Prostate gland (tissue), 2 donors: Measurements from ENCODE around the gene WDR12. TPM values are rescaled to one million over a fixed set of nuclear protein-coding genes. Genes with fewer than 3 reads are reported as not detected.
"Not testable (repeated sequence)": the region's sequence is repeated elsewhere in the genome, so short reads cannot be mapped to it uniquely, and the experiment has no call there.

Source experiments
- DNase-seq: peaks from one replicate; pipeline ENCODE4 v3.0.0-alpha.2; 2019; ENCODE audit warnings: low spot score
- H3K27ac ChIP-seq, 2 donors: fragments of 200-600 bp; sonication (generic); 2 replicates each; pipeline ENCODE4 v1.5.1; 2017 to 2019
- H3K27me3 ChIP-seq: fragments of 200-600 bp; sonication (generic); replicated peaks from 2 replicates; pipeline ENCODE4 v1.5.1; 2019; ENCODE audit not compliant: insufficient read depth
- H3K36me3 ChIP-seq, 2 donors: fragments of 200-600 bp; sonication (generic); 1 replicate in 1 of 2; 2 replicates in 1 of 2; pipeline versions ENCODE4 v1.5.1 to v1.8.1; 2017 to 2019
- H3K4me1 ChIP-seq: fragments of 200-600 bp; sonication (generic); replicated peaks from 2 replicates; pipeline ENCODE4 v1.5.1; 2019
- H3K4me3 ChIP-seq, 2 donors: fragments of 200-600 bp; sonication (generic); 2 replicates each; pipeline ENCODE4 v1.5.1; 2017 to 2019
- H3K9me3 ChIP-seq: fragments of 200-600 bp; sonication (generic); 2 replicates; pipeline ENCODE4 v1.5.1; 2017
- POLR2A ChIP-seq: fragments of 450-650 bp; IDR thresholded peaks from one replicate; pipeline ENCODE4 v1.6.1; 2016; ENCODE audit warnings: antibody characterized with exemption, mild to moderate bottlenecking
- POLR2AphosphoS5 ChIP-seq: sonication (generic); formaldehyde crosslinking; IDR thresholded peaks from one replicate; pipeline ENCODE4 v1.6.1; 2017; ENCODE audit warnings: antibody characterized with exemption
- WGBS: methylation state at CpG from one replicate; pipeline ENCODE4 v1.1.5; 2018; 5-methylcytosine and 5-hydroxymethylcytosine counted together
- intact Hi-C: fragments of 100-400 bp; cut with DNase I; formaldehyde crosslinking; loops from one replicate; pipeline ENCODE4 v1.14.2; 2022
- total RNA-seq, 2 donors: library from RNA; depleted of rRNA; stranded (reverse); fragments of >200 nt; gene quantifications; one replicate each; pipeline ENCODE4 v1.1.0, GENCODE V29; 2016
- TF ChIP-seq, protein P1 (sequence below), 4 experiments: fragments of 200-600 bp in 2 of 4; fragments of 450-650 bp in 2 of 4; sonication (generic) in 2 of 4; IDR thresholded peaks; 1 replicate in 3 of 4; 2 replicates in 1 of 4; pipeline ENCODE4 v1.5.1; 2016 to 2019; ENCODE audit warnings: antibody characterized with exemption in 4 of 4, mild to moderate bottlenecking in 2 of 4, moderate library complexity in 2 of 4

The WDR12 gene
- 10 to 100 TPM in 1 of 2 donors, 1 to 10 TPM in 1; 8.9 to 10.5 TPM for total RNA-seq

DNA sequence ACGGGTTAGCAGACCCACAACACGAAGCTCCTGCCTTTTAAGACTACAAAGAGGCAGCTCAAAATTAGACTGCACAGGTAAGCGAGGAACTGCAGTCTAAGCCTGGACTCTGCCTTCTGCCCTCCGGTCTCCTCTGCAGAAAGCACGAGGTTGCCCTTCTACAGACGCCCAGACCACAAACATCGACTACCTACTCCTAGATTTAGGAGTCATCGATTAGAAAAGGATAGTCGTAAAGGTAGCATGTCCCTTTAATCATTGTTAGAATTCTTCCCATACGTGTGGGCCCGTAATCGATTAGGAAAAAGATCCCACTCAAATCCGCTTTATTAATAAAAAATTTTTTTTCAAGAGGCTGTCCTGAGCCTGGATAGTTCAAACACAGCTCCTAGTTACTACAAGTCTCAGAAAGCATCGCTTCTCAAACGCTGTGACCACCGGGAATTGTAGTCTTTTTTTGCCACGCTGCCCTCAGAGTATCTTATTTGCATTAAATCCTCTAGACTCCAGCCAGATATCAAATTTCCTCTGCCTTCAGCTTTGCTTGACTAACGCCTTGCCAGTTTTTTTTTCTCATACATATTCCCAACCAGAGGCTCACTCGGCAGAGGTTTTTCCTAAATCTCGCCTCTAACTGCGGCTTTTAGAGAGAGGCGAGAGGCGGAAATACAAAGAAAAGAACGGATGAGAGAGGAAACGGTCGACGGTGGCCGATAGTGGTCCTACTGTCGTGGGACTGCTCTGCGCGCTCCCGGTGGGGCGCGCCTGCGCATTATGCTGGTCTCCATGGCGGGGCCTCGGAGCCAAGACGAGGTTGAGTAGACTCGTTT, at the start of gene WDR12, which contains the start of gene CARF:
Gene WDR12, minus strand, starts transcription at position 162 of the 830 bp plus-strand sequence. CDS start 197 bp downstream, outside the sequence.
Gene CARF, plus strand, starts transcription at position 764 of the 830 bp plus-strand sequence. CDS start 29,628 bp downstream, outside the sequence.
- H3K4me3 ChIP-seq, result peak within 1 kb of the TSS; percentile 48 to 55
- intact Hi-C loops, result loop anchor here (10.0 kb wide), 1 partner anchor 103 kb away; the partner anchor contains the start of gene NBEAL1
- no peaks in the 10 kb centered on the region for H3K4me1 ChIP-seq
- no peaks in the 10 kb centered on the region for H3K36me3 ChIP-seq
- peak; percentile 93 for DNase-seq
- no peaks in the 10 kb centered on the region for H3K27me3 ChIP-seq
- H3K27ac ChIP-seq, result peak within 1 kb of the TSS; percentile 84 to 88
- under 1% methylated on average over 39 of the region's 39 CpGs for WGBS
- H3K9me3 ChIP-seq, result no peaks in the 10 kb centered on the region
- TF ChIP-seq POLR2A (peak; percentile 27), POLR2AphosphoS5 (peak; percentile 87)
- TF ChIP-seq, protein P1, sequence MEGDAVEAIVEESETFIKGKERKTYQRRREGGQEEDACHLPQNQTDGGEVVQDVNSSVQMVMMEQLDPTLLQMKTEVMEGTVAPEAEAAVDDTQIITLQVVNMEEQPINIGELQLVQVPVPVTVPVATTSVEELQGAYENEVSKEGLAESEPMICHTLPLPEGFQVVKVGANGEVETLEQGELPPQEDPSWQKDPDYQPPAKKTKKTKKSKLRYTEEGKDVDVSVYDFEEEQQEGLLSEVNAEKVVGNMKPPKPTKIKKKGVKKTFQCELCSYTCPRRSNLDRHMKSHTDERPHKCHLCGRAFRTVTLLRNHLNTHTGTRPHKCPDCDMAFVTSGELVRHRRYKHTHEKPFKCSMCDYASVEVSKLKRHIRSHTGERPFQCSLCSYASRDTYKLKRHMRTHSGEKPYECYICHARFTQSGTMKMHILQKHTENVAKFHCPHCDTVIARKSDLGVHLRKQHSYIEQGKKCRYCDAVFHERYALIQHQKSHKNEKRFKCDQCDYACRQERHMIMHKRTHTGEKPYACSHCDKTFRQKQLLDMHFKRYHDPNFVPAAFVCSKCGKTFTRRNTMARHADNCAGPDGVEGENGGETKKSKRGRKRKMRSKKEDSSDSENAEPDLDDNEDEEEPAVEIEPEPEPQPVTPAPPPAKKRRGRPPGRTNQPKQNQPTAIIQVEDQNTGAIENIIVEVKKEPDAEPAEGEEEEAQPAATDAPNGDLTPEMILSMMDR (IDR thresholded peaks at IDR 0.05), result peak in 1 of 4 experiments; percentile 0

DNA sequence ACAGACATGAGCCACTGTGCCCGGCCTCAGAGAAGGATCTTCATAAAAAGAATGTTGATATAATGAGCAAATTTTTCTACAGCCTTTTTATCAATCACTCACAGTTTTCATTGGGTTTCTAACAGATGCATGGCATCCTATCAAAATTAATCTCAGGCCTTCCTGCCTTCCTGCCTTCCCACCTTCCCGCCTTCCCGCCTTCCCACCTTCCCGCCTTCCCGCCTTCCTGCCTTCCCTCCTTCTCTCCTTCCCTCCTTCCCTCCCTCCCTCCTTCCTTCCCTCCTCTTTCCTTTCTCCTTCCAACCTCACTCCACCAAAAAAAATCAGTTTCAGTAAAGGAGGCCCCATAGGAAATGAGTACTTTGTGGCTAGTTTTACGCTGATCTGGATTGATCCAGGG, 49.1 kb upstream of the WDR12 start:
- WGBS, result 96% methylated on average over 6 of the region's 6 CpGs
- Histone ChIP-seq H3K36me3 (no peaks in the 10 kb centered on the region), H3K4me1 (no peaks in the 10 kb centered on the region), H3K27me3 (no peaks in the 10 kb centered on the region), H3K9me3 (no peaks in the 10 kb centered on the region), H3K4me3 (no peak overlapping the region), H3K27ac (no peak overlapping the region)
- intact Hi-C loops, result no loop called here
- no peak for DNase-seq
- TF ChIP-seq, protein P1 (IDR thresholded peaks at IDR 0.05), result no peak
- TF ChIP-seq POLR2AphosphoS5, result no peak
- TF ChIP-seq POLR2A, result no peak

DNA sequence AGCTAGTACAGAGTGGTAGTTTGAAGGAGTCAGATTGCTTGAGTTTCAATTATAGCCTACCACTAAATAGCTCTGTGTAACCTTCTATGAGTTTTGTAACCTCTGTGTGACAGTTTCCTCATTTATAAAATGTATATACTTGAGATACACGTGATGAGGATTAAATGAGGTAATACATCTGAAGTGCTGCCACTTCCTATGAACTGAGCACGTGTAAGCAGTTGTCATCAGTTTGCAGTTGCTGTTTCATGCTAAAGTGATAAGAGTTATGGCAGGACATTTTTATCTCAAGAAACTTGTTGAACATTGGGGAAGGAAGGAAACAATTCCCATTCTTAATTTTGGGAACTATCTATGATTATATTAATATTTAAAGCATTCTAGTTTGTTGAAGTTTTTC, 39.1 kb upstream of the WDR12 start:
- intact Hi-C loops, result no loop called here
- TF ChIP-seq POLR2AphosphoS5, result no peak
- no peak for TF ChIP-seq POLR2A
- TF ChIP-seq, protein P1 (IDR thresholded peaks at IDR 0.05), result no peak
- 70% methylated on average over 2 of the region's 2 CpGs for WGBS

DNA sequence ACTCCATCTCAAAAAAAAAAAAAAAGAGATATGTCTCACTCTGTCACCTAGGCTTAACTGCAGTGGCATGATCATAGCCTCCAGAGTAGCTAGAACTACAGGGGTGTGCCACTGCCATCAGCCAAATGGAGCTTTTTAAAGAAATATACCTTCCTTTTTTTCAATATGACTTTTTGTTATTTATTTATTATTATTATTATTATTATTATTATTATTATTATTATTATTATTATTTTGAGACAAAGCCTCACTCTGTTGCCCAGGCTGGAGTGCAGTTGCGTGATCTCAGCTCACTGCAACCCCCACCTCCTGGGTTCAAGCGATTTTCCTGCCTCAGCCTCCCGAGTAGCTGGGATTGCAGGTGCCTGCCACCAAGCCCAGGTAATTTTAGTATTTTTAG, 37.9 kb upstream of the WDR12 start:
- H3K36me3 ChIP-seq, H3K4me1 ChIP-seq, H3K27me3 ChIP-seq, DNase-seq, intact Hi-C loops, H3K4me3 ChIP-seq, H3K27ac ChIP-seq, H3K9me3 ChIP-seq: not testable (repeated sequence)
- WGBS, result 100% methylated on average over 3 of the region's 3 CpGs

More for the DNA sequence above, 39.1 kb upstream of the WDR12 start:
- no peaks in the 10 kb centered on the region for H3K27me3 ChIP-seq
- no peak overlapping the region for H3K27ac ChIP-seq
- H3K4me1 ChIP-seq, result no peaks in the 10 kb centered on the region
- H3K9me3 ChIP-seq, result no peaks in the 10 kb centered on the region
- DNase-seq, result no peak
- no peak overlapping the region for H3K4me3 ChIP-seq
- no peaks in the 10 kb centered on the region for H3K36me3 ChIP-seq

DNA sequence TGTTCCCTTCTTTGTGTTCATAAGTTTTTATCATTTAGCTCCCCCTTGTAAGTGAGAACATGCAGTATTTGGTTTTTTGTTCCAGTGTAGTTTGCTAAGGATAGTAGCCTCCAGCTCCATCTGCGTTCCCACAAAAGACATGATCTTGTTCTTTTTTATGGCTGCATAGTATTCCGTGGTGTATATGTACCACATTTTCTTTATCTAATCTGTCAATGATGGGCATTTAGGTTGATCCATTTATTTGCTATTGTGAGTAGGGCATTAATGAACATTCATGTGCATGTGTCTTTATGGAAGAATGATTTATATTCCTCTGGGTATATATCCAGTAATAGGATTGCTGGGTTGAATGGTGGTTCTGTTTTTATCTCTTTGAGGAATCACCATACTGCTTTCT, 34.0 kb upstream of the WDR12 start:
- Histone ChIP-seq H3K27ac (no peak overlapping the region), H3K4me3 (no peak overlapping the region), H3K36me3 (no peaks in the 10 kb centered on the region), H3K27me3 (no peaks in the 10 kb centered on the region), H3K9me3 (no peaks in the 10 kb centered on the region), H3K4me1 (no peaks in the 10 kb centered on the region)
- 94% methylated on average over 2 of the region's 2 CpGs for WGBS
- TF ChIP-seq POLR2AphosphoS5 (no peak), POLR2A (no peak)
- TF ChIP-seq, protein P1 (IDR thresholded peaks at IDR 0.05), result no peak
- no peak for DNase-seq
- intact Hi-C loops, result no loop called here
